ENCODE data around the gene ADCY5.

ADCY5 gene

GRCh38 chr3:123352134-123352554, 96.7 kb downstream of the ADCY5 start:
- H3K4me3 ChIP-seq (ENCODE audit: low read length) = no peak overlapping the region
- no peak for TF ChIP-seq ZNF274 (IDR thresholded peaks at IDR 0.05; ENCODE audit: low read depth, low read length)

- H3K4me3 ChIP-seq (ENCODE audit: low read length) = no peak overlapping the region
- no peak for TF ChIP-seq ZNF274 (IDR thresholded peaks at IDR 0.05; ENCODE audit: low read depth, low read length)
Observed at GRCh38 chr3:123351501-123351900, 97.4 kb downstream of the ADCY5 start.

- TF ChIP-seq ZNF274 (IDR thresholded peaks at IDR 0.05; ENCODE audit: low read depth, low read length) = no peak
- H3K4me3 ChIP-seq (ENCODE audit: low read length) = no peak overlapping the region
Observed at GRCh38 chr3:123350971-123351370, 97.9 kb downstream of the ADCY5 start.

GRCh38 chr3:123349566-123350435, 99.1 kb downstream of the ADCY5 start:
- no peak overlapping the region for H3K4me3 ChIP-seq (ENCODE audit: low read length)
- TF ChIP-seq ZNF274 (IDR thresholded peaks at IDR 0.05; ENCODE audit: low read depth, low read length) = no peak

- TF ChIP-seq ZNF274 (IDR thresholded peaks at IDR 0.05; ENCODE audit: low read depth, low read length) = no peak
Observed at GRCh38 chr3:123349201-123349535, 99.7 kb downstream of the ADCY5 start.

GRCh38 chr3:123348471-123349200, 100.3 kb downstream of the ADCY5 start:
- H3K4me3 ChIP-seq (ENCODE audit: low read length) = no peak overlapping the region
- TF ChIP-seq ZNF274 (IDR thresholded peaks at IDR 0.05; ENCODE audit: low read depth, low read length) = no peak

More at GRCh38 chr3:123349201-123349535, 99.7 kb downstream of the ADCY5 start:
- H3K4me3 ChIP-seq (ENCODE audit: low read length) = no peak overlapping the region

GRCh38 chr3:123347691-123348264, 101.1 kb downstream of the ADCY5 start:
- H3K4me3 ChIP-seq (ENCODE audit: low read length) = no peak overlapping the region
- TF ChIP-seq ZNF274 (IDR thresholded peaks at IDR 0.05; ENCODE audit: low read depth, low read length) = no peak

- TF ChIP-seq ZNF274 (IDR thresholded peaks at IDR 0.05; ENCODE audit: low read depth, low read length) = no peak
- no peak overlapping the region for H3K4me3 ChIP-seq (ENCODE audit: low read length)
Observed at GRCh38 chr3:123347205-123347604, 101.7 kb downstream of the ADCY5 start.

- TF ChIP-seq ZNF274 (IDR thresholded peaks at IDR 0.05; ENCODE audit: low read depth, low read length) = no peak
- H3K4me3 ChIP-seq (ENCODE audit: low read length) = no peak overlapping the region
Observed at GRCh38 chr3:123346021-123346420, 102.9 kb downstream of the ADCY5 start.

GRCh38 chr3:123344907-123345594, 103.8 kb downstream of the ADCY5 start:
- H3K4me3 ChIP-seq (ENCODE audit: low read length) = no peak overlapping the region
- no peak for TF ChIP-seq ZNF274 (IDR thresholded peaks at IDR 0.05; ENCODE audit: low read depth, low read length)

- no peak for TF ChIP-seq ZNF274 (IDR thresholded peaks at IDR 0.05; ENCODE audit: low read depth, low read length)
- no peak overlapping the region for H3K4me3 ChIP-seq (ENCODE audit: low read length)
Observed at GRCh38 chr3:123344175-123344906, 104.5 kb downstream of the ADCY5 start.

- no peak overlapping the region for H3K4me3 ChIP-seq (ENCODE audit: low read length)
- TF ChIP-seq ZNF274 (IDR thresholded peaks at IDR 0.05; ENCODE audit: low read depth, low read length) = no peak
Observed at GRCh38 chr3:123343296-123344174, 105.4 kb downstream of the ADCY5 start.

GRCh38 chr3:123342631-123343080, 106.2 kb downstream of the ADCY5 start:
- TF ChIP-seq ZNF274 (IDR thresholded peaks at IDR 0.05; ENCODE audit: low read depth, low read length) = no peak
- H3K4me3 ChIP-seq (ENCODE audit: low read length) = no peak overlapping the region

All from GM08714 (cell line).